HepG2 (cell line): ENCODE measurements around the gene SLC29A2. TPM values are rescaled to one million over a fixed set of nuclear protein-coding genes. Genes with fewer than 3 reads are reported as not detected.

Experiments
- AHR ChIP-seq: IDR thresholded peaks from 2 replicates; pipeline ENCODE4 v1.6.1; 2018; ENCODE audit warnings: missing genetic modification reagents, missing compliant biosample characterization
- ARID2 ChIP-seq: sonication (generic); formaldehyde crosslinking; IDR thresholded peaks from 2 replicates; pipeline ENCODE4 v1.8.1; 2022; ENCODE audit warnings: mild to moderate bottlenecking, missing genetic modification reagents, borderline replicate concordance
- EHMT2 ChIP-seq: fragments of 200-600 bp; sonication (generic); IDR thresholded peaks from 2 replicates; pipeline ENCODE4 v1.7.0; 2017; ENCODE audit warnings: antibody characterized with exemption, low read depth, low read length, borderline replicate concordance
- FOXO1 ChIP-seq: sonication (generic); formaldehyde crosslinking; IDR thresholded peaks from 2 replicates; pipeline ENCODE4 v1.4.0; 2020; ENCODE audit warnings: missing genetic modification reagents
- FOXP4 ChIP-seq: sonication (generic); formaldehyde crosslinking; IDR thresholded peaks from 2 replicates; pipeline ENCODE4 v1.4.0; 2020; ENCODE audit warnings: missing genetic modification reagents
- HES4 ChIP-seq: sonication (generic); formaldehyde crosslinking; IDR thresholded peaks from 2 replicates; pipeline ENCODE4 v1.9.0; 2021; ENCODE audit warnings: mild to moderate bottlenecking, missing genetic modification reagents, borderline replicate concordance
- KLF6 ChIP-seq: IDR thresholded peaks from 2 replicates; pipeline ENCODE4 v1.8.0; 2016; ENCODE audit warnings: missing biosample characterization, missing genetic modification reagents
- MIER3 ChIP-seq: IDR thresholded peaks from 2 replicates; pipeline ENCODE4 v1.6.1; 2016; ENCODE audit warnings: missing compliant biosample characterization, borderline replicate concordance
- MIXL1 ChIP-seq: IDR thresholded peaks from 2 replicates; pipeline ENCODE4 v1.6.1; 2016
- NCOA2 ChIP-seq: sonication (generic); formaldehyde crosslinking; IDR thresholded peaks from 2 replicates; pipeline ENCODE4 v1.8.0; 2022; ENCODE audit warnings: inconsistent platforms
- NFATC3 ChIP-seq: sonication (generic); formaldehyde crosslinking; IDR thresholded peaks from 2 replicates; pipeline ENCODE4 v1.5.1; 2020; ENCODE audit warnings: mild to moderate bottlenecking, missing genetic modification reagents
- PRMT3 ChIP-seq: sonication (generic); formaldehyde crosslinking; IDR thresholded peaks from 2 replicates; pipeline ENCODE4 v1.8.1; 2022; ENCODE audit warnings: low read depth, mild to moderate bottlenecking, moderate library complexity, missing genetic modification reagents, borderline replicate concordance
- RARG ChIP-seq: sonication (generic); formaldehyde crosslinking; IDR thresholded peaks from 2 replicates; pipeline ENCODE4 v1.4.0; 2020; ENCODE audit warnings: low read depth, mild to moderate bottlenecking, missing genetic modification reagents
- RERE ChIP-seq: IDR thresholded peaks from 2 replicates; pipeline ENCODE4 v1.6.1; 2016; ENCODE audit warnings: low read depth, missing genetic modification reagents, missing compliant biosample characterization
- RFX5 ChIP-seq: IDR thresholded peaks from 2 replicates; pipeline ENCODE4 v1.6.1; 2011; ENCODE audit warnings: low read depth, low read length, improper control_type of control experiment
- SMAD9 ChIP-seq: sonication (generic); formaldehyde crosslinking; IDR thresholded peaks from 2 replicates; pipeline ENCODE4 v1.5.1; 2020; ENCODE audit warnings: mild to moderate bottlenecking, missing genetic modification reagents
- SNAI1 ChIP-seq: sonication (generic); formaldehyde crosslinking; IDR thresholded peaks from 2 replicates; pipeline ENCODE4 v1.5.0; 2020; ENCODE audit warnings: mild to moderate bottlenecking, missing genetic modification reagents, borderline replicate concordance
- TEF ChIP-seq: sonication (generic); formaldehyde crosslinking; IDR thresholded peaks from 2 replicates; pipeline ENCODE4 v1.5.0; 2020; ENCODE audit warnings: missing genetic modification reagents
- THAP11 ChIP-seq: IDR thresholded peaks from 2 replicates; pipeline ENCODE4 v1.6.1; 2016; ENCODE audit warnings: missing biosample characterization, missing genetic modification reagents
- TP53 ChIP-seq: sonication (generic); formaldehyde crosslinking; conservative IDR thresholded peaks from 2 replicates; pipeline ENCODE4 v1.4.0; 2020; ENCODE audit warnings: missing genetic modification reagents
- ZC3H13 ChIP-seq: sonication (generic); formaldehyde crosslinking; IDR thresholded peaks from 2 replicates; pipeline ENCODE4 v1.8.1; 2023; ENCODE audit warnings: mild to moderate bottlenecking, missing genetic modification reagents, moderate library complexity
- ZNF333 ChIP-seq: sonication (generic); formaldehyde crosslinking; IDR thresholded peaks from 2 replicates; pipeline ENCODE4 v1.4.0; 2020; ENCODE audit warnings: mild to moderate bottlenecking, missing genetic modification reagents, borderline replicate concordance
- ZNF619 ChIP-seq: sonication (generic); formaldehyde crosslinking; IDR thresholded peaks from 2 replicates; pipeline ENCODE4 v1.4.0; 2020; ENCODE audit warnings: mild to moderate bottlenecking, missing genetic modification reagents
- polyA plus RNA-seq, 8 experiments: library from polyadenylated mRNA; depleted of rRNA in 3 of 8; stranded (reverse) in 7 of 8; unstranded in 1 of 8; fragments of >200 nt; fragmentation: Illumina TruSeq in 4 of 8; extraction: Trizol in 4 of 8; gene quantifications; 2 replicates each; pipeline versions ENCODE4 v1.2.1 to v1.2.3, GENCODE V29; 2011 to 2016; ENCODE audit warnings: low read depth in 4 of 8, missing spikeins in 1 of 8, mixed read lengths in 1 of 8; ENCODE audit not compliant: insufficient read depth in 1 of 8
- total RNA-seq, 5 experiments: library from RNA; depleted of rRNA; stranded (reverse); fragments of >200 nt; fragmentation: Illumina TruSeq; extraction: Trizol; gene quantifications; 2 replicates each; pipeline ENCODE4 v1.2.3, GENCODE V29; 2016; ENCODE audit warnings: low read depth in 1 of 5

SLC29A2 gene
- total and polyA plus RNA-seq, 2 of the 13 experiments (the other 11 are each of a cell fraction or from before 2014, with no cell fraction given) = 0.63 to 0.66 TPM

DNA sequence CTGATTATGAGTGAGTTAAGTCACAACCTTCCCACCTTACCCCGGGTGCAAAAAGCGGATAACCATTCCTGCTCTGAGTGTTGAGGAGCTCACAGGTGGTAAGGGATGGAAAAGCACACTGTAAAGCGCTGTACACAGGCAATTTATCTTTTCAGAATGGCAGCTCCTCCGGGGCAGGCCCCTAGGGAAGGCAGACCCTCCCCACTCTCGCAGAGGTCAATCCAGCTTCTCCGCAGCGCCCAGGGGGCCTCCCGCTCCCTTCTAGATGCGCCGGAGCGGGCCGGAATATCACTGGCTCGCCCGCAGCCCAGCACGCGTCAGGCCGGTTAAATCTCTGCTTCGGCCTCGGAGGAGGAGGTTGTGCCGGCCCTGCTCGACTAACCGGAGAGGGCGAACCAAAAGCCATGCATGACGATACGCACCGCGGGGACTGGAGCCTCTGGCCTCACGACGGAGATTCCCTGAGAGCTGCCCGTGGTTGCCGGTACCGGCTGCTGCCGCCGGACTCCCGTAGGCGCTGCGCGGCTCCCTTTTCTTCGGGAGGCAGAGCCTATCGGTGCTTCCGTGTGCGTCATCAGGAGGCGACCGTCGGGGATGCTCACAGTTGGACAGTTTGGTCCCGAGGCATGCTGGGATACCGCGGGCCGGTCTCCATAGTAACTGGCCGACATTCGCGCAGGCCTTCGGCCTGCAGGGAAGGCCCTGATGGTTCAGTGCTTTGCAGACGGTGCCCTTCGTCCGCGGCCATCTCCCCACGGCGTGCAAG lies 26.8 kb downstream of the SLC29A2 start, which contains the start of gene BRMS1 (continued):
- TF ChIP-seq RERE (CRISPR knock-in tag) (no peak), HES4 (CRISPR knock-in tag) (0 out of 2 replicates have a peak, but pooled peaks have one; percentile 46), SNAI1 (CRISPR knock-in tag) (no peak), FOXP4 (no peak; the same call in 1 of the 2 replicates), THAP11 (CRISPR knock-in tag) (peak; percentile 94), NFATC3 (CRISPR knock-in tag) (no peak), NCOA2 (CRISPR knock-in tag) (peak; percentile 20; the same call in 1 of the 2 replicates), TEF (CRISPR knock-in tag) (no peak), MIER3 (CRISPR knock-in tag) (peak; percentile 81; the same call in 1 of the 2 replicates), TP53 (CRISPR knock-in tag) (no peak), RARG (CRISPR knock-in tag) (no peak), FOXO1 (0 out of 2 replicates have a peak, but pooled peaks have one; percentile 30), ARID2 (CRISPR knock-in tag) (peak; percentile 67; the same call in 1 of the 2 replicates), ZC3H13 (CRISPR knock-in tag) (peak; percentile 84), PRMT3 (CRISPR knock-in tag) (no peak), ZNF619 (CRISPR knock-in tag) (0 out of 2 replicates have a peak, but pooled peaks have one; percentile 36), KLF6 (CRISPR knock-in tag) (peak; percentile 61), SMAD9 (no peak), RFX5 (no peak), ZNF333 (CRISPR knock-in tag) (peak; percentile 55; the same call in 1 of the 2 replicates), EHMT2 (no peak), AHR (CRISPR knock-in tag) (0 out of 2 replicates have a peak, but pooled peaks have one; percentile 34), MIXL1 (CRISPR knock-in tag) (0 out of 2 replicates have a peak, but pooled peaks have one; percentile 40)
